ENCODE results near the gene KSR1.

DNA sequence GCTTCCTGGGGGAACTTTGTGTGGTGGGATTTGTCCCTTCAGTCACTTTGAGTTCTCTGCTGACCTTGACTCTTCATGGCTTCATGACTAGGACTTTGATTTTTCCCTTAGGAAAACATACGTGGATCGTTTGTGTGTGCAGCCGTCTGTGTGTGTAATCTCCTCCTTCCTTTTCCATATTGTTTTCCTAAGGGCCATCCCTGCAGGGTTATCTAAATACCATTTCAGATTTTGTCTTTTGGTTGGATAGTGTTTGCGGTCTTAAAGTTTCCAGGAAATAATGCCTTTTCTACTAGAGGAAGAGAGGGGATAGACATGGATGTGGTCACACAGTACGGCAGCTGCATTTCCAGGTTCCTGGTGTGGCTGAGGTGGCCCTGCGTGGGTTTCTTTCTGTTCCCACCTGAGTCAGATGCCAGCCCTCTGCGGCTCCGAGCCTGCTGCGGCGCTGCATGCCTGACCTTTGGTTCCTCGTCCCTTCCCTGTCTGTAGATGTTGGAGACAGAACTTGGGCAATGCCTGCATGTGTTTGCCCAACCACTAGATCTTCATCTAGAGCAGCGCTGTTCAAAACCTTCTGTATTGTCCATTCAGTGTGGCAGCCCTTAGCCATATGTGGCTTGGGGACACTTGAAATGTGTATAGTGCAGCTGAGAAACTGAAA lies 102.7 kb downstream of the KSR1 start:
- TF ChIP-seq, protein P1, sequence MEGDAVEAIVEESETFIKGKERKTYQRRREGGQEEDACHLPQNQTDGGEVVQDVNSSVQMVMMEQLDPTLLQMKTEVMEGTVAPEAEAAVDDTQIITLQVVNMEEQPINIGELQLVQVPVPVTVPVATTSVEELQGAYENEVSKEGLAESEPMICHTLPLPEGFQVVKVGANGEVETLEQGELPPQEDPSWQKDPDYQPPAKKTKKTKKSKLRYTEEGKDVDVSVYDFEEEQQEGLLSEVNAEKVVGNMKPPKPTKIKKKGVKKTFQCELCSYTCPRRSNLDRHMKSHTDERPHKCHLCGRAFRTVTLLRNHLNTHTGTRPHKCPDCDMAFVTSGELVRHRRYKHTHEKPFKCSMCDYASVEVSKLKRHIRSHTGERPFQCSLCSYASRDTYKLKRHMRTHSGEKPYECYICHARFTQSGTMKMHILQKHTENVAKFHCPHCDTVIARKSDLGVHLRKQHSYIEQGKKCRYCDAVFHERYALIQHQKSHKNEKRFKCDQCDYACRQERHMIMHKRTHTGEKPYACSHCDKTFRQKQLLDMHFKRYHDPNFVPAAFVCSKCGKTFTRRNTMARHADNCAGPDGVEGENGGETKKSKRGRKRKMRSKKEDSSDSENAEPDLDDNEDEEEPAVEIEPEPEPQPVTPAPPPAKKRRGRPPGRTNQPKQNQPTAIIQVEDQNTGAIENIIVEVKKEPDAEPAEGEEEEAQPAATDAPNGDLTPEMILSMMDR (IDR thresholded peaks at IDR 0.05): no peak
- no peak for TF ChIP-seq POLR2A (IDR thresholded peaks at IDR 0.05)
